DMS153 (cell line): ENCODE measurements around the gene FN3KRP.

Experiments
- DNase-seq: peaks from one replicate; lab custom pipeline; 2025; lab: John Stamatoyannopoulos, UW

Gene FN3KRP

DNA sequence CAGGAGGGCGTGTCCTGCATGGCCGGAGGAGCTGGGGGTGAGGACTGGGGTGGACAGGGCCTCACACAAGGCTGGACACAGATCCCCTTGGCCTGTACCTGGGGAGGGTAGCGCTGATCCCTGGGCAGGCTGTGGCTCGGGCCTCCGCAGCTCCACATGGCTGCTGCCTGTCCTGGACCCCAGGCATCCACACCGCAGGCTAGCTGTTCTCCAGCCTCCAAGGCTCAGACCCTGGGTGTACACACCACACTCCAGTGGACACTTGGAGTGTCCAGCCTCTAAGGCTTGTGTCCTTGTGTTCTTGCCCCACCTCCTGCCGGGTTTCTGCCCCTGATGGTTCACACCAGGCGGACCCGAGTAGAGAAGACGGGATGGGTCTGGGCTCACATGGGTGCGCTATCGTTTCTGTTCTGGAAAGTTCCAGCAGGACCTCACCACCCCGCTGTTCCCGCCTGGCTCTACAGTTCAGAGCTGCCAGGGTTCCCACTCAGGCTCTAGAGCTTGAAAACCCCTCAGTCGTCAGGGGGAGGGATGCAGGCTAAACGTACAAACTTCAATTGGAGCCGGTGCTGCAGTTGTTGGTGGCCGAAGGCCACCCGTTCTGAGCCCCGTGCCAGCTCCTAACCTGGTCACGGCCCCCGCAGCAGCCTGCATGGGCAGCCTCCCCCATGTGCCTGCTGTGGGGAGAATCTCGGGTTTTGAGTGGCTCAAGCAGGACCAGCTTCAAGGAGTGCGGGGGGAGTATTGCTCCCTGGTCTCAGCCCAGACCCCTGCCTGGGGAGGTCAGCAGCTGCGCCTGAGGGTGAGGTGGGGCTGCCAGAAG is 6.6 kb upstream of the FN3KRP start:
- DNase-seq, result no peak

DNA sequence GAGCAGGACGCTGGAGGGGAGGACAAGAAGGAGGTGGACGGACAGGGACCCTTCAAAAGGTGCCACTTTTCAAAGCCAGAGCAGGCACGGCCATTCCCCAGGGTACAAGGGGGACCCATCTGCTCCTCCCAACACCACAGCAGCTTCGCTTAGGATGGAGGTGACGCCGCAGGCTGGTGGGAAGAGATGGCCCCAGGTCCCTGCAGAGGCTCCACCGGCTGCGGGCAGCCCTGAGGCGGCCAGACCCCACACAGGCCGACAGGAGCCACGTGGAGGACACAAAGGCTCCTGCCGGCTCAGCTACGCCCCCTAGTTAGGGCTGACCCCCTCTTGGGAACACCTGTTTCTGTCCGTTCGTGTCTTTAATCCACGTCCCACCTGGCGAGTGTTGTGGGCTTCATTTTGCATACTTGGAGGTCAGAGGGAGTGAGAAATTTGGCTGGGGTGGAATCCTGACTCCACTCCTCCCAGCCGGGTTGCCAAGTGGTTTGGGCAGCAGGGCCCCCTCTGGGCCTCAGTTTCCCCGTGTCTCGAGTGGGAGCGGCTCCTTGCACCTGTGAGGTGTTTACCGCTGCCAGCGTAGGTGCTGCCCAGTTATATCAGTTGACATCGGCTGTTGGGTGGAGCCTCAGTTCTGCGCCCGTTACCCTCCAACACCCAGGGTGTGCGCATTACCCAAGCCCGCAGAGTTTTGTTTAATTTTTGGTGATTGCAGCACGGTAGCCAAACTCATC is 5.8 kb upstream of the FN3KRP start:
- no peak for DNase-seq

DNA sequence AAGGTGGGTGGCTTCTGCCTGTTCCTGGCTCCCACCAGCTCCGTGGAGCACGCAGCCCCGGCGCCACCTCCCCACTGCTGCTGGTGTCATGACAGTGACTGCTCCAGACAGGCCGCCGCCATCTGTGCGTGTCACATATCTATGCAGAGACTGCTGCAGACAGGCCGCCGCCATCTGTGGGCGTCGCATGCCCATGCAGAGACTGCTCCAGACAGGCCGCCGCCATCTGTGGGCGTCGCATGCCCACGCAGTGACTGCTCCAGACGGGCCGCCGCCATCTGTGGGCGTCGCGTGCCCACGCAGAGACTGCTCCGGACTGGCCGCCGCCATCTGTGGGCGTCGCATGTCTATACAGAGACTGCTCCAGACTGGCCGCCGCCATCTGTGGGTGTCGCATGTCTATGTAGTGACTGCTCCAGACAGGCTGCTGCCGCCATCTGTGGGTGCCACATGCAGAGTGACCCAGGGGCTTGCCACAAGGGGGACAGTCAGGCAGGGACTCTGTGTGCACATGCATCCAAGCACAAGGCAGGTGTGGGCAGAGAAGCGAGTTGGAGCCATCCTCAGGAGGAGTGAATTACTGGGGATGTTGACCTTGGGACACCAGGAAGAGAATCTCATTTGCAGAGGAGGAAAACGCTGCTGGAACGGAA is 3.3 kb upstream of the FN3KRP start:
- DNase-seq, result no peak

DNA sequence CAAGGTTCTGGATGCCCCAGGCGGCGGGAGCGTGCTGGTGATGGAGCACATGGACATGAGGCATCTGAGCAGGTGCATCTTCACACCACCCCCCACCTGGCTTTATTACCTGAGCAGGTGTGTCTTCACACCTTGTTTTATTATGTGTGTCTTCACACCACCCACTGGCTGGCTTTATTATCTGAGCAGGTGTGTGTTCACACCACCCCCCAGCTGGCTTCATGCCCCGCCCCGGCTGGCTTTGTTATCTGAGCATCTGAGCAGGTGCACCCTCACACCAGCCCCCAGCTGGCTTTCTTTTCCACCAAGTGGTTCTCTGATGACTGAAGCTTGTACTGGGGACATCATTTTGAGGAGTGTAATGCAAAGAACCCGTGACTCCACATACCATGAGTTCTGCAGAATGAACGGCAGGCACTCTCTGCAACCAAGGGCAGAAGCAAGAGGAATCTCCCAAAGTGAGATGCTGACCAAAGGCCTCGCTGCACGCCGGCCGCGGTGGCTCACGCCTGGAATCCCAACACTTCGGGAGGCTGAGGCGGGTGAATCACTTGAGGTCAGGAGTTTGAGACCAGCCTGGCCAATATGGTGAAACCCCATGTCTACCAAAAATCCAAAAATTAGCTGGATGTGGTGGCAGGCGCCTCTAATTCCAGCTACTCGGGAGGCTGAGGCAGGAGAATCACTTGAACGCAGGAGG is 2.6 kb downstream of the FN3KRP start:
- no peak for DNase-seq

DNA sequence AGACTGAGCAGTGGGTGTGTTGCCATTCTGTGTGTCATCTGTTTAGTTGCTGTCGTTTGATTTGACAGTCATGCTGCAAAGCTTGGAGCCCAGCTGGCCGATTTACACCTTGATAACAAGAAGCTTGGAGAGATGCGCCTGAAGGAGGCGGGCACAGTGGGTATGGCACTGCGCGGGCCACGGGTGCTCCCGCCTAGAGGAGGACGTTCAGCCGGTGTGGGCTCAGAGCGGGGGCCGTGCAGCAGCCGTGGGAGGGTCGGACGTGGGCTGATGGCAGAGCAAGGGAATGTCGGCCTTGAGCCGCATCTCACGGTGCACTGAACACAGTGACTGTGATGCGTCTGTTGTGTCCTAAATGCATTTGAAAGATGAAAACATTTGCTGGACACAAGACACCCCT is 3.7 kb downstream of the FN3KRP start:
- DNase-seq, result no peak

DNA sequence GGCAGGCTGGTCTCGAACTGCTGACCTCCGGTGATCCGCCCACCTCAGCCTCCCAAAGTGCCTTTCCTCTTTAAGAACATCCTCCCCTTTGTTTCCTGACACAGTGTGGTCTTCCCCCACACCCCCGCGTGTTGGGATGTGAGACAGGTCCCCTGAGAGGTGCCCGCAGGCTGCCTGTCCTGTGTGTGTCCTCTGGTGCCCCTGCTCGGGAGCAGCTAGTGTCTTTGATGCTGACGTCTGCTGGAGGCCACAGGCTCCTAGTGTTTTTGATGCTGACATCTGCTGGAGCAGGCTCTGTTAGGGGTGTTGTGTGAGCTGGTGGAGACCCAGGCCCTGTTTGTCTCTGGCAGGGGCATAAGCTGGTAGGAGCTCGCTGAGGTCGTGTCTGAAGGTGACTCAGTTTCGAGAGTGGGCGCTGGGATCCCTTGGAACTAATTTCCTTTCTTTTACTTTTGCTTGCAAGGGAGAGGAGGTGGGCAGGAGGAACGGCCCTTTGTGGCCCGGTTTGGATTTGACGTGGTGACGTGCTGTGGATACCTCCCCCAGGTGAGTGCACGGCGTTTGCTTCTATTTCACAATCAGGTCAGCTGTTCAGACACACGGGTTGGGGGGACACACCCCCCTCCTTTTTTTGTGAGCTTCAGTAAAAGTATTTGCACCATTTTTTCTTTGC is 6.0 kb downstream of the FN3KRP start:
- no peak for DNase-seq

DNA sequence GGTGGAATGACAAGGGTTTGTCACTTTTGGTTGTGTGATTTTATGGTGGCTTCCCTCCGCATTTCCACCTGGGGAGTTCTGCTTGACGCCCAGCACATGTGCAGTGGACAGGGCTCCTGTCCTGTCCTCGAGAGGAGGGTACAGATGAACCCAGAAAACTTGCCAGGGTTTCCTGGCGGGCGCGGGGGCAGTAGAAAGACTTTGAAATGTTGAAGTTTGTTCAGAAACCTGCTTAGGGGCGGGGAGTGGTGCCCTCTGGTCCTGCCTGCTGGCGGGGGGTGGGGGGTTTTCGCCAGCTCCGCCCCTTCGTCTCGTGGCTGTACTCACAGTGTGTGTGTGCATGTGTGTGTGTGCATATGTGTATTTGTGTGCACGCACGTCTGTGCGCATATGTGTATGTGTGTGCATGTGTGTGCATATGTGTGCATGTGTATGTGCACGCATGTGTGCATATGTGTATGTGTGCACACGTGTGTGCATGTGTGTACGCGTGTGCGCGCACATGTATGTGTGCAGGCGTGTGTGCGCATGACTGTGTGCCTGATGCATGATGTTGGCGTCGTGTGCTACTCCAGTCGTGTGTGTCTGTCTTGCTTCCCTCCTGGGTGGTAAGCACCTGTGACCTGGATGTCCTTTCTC is 6.8 kb downstream of the FN3KRP start:
- no peak for DNase-seq

DNA sequence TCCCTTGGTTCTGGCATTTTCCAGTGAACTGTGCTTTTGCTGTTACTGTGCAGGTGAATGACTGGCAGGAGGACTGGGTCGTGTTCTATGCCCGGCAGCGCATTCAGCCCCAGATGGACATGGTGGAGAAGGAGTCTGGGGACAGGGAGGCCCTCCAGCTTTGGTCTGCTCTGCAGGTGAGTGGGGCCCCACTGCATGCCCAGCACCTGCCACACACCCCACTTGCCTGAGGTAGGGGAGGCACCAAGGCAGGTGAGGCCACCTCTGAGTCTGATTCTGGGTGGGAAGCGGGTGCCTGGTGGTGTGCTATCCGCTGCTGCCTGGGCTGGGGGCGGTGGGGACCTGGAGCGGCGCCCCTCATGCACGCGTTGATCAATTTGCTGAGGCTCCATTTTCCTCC is 9.9 kb downstream of the FN3KRP start:
- DNase-seq, result no peak

DNA sequence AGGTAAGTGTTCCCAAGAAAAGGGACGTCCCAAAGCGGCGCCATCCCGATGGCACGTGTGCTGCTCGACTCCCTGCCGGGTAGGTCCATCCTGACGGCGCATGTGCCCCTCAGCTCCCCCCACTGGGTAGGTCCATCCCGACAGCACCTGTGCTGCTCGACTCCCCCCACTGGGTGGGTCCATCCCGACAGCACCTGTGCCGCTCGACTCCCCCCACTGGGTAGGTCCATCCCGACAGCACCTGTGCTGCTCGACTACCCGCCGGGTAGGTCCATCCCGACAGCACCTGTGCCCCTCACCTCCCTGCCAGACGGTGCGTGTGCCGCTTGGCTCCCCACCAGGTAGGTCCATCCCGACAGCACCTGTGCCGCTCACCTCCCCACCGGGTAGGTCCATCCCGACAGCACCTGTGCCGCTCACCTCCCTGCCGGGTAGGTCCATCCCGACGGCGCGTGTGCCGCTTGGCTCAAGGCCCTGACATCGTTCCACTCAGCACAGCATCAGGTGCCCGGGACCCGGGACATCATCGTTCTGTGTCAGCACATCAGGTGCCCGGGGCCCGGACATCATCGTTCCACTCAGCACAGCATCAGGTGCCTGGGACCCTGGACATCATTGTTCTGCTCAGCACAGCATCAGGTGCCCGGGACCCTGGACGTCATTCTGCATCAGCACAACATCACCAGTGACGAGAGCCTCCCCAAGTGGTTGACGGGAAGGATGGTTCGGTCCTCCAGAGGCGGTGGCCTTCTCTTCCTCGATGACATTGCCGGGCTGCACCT is 13.2 kb downstream of the FN3KRP start:
- DNase-seq, result no peak

DNA sequence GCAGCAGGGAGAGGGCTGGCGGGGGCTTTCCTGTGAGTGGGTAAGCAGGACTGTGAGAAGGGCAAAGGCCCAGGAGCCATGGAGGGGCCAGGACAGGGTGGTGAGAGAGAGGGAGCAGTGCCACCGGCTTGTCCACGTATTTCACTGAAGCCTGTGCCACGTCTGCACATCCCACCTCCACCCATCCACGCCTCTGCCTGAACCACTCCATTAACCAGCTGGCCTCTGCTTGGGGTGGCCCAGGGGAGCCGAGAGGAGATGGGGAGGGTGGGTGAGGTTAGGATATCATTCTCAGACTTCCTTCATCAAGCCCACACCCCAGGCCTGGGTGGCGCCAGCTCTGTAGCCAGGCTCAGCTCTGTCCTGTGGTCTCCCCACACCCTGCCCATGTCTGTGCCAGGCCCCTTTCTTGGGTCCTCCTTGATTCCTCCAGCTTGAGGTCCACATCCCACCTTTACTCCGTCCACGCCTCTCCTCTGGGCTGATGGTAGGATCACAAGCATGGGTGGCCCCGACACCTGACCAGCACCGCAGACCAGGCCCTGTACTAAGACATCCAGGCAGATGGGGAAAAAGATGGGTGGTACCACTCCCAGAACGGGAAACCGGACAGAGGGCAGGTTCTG is 15.7 kb downstream of the FN3KRP start:
- no peak for DNase-seq

DNA sequence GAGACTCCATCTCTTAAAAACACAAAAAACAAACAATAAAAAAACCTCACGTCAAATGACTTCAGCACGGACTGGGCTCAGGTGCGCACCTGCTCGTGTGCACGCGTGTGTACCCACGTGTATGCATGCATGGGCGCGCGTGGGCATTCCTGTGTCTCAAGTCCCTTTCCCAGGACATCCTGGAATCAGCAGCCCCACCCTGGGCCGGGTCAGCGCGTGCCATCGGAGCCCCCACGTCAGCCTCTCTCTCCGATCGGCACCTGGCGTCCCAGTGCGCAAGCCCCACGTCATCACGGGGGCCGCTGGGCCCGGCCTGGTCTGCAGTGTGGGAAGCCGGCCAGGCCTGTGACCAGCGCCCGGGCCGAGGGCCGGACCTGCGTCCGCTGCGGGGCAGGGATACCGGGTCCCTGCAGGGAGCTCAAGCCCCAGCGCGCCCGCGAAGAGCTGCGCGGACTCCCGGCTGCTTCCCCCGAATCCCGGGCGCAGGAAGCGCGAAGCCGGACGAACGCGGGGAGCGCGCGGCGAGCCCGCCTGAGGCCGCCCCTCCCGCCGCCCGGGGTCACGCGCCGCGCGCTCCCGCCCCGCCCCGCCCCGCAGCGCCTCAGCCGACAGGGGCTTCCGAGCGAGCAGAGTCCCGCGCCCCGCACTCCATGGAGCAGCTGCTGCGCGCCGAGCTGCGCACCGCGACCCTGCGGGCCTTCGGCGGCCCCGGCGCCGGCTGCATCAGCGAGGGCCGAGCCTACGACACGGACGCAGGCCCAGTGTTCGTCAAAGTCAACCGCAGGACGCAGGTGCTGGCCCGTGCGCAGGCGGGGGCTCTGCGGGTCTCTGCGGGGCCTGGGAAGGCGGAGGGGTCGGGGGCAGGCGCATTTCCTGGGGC is 18.7 kb downstream of the FN3KRP start, which contains the start of gene FN3K:
Gene FN3K, plus strand, starts transcription at position 629 of the 880 bp plus-strand sequence. Its CDS starts 22 bp downstream, at position 651.
- DNase-seq, result no peak

DNA sequence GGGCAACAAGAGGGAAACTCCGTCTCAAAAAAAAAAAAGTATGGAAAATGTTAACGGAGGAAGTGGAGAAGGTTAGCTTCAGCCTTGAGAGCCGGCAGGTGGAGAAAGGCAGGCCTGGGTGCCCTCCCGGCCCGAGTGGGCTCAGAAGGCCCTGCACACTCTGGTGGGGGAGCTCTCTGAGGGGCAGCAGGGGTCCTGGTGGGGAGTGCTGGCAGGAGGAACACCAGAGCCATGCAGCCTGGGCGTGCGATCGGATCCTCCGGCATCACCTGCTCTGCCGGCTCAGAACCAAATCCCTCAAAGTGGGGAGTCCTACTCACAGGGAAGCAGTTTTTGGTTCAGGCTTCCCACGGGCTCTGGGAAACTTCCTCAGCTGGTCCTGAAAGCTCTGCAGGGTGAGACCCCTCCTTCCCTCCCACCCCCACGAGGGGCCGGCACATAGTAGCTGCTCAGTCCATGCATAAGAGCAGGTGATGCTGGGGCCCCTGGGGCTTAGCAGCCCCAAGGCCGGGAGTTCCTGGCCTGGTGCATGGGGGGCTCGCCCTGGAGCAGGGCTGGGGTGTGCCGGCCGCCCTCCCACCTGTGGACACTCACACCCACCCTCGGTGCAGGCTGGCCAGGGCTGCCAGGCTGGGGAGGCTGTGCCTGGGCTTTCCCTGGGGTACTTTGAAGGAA is 20.1 kb downstream of the FN3KRP start:
- no peak for DNase-seq

DNA sequence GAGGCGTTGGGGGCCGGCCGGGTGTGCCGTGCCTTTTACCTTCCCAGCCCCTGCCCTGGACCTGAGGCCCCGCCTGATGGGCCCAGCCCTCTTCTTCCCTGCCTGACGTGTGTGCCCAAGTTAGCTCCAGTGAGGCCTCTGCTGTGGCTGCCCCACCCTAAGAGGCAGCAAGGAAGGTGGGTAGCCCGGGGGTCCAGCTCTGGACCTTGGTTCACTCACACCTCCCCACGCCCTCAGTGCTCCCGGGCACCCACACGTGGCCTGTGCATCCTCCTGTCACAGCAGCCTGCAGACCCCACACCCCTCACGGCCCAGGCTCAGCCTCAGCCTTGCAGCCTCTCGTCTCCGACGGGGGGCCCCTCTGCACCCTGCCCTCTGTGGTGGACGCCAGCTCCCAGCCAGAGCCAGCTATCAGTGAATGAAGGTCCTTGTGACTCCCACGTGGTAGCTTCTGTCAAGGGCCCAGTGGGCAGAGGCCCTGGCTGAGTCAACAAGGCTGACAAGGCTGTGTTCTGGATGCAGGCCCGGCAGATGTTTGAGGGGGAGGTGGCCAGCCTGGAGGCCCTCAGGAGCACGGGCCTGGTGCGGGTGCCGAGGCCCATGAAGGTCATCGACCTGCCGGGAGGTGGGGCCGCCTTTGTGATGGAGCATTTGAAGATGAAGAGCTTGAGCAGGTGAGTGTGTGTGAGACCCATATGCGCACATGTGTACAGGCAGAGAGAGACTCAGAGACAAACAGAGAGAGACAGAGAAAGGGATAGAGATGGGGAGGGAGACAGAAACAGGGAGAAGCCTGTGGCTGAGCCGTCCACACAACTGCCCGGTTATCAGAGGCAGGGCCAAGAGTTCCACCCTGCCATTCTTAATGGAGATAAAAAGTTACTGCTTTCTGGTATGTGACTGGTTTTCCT is 21.7 kb downstream of the FN3KRP start:
- no peak for DNase-seq

DNA sequence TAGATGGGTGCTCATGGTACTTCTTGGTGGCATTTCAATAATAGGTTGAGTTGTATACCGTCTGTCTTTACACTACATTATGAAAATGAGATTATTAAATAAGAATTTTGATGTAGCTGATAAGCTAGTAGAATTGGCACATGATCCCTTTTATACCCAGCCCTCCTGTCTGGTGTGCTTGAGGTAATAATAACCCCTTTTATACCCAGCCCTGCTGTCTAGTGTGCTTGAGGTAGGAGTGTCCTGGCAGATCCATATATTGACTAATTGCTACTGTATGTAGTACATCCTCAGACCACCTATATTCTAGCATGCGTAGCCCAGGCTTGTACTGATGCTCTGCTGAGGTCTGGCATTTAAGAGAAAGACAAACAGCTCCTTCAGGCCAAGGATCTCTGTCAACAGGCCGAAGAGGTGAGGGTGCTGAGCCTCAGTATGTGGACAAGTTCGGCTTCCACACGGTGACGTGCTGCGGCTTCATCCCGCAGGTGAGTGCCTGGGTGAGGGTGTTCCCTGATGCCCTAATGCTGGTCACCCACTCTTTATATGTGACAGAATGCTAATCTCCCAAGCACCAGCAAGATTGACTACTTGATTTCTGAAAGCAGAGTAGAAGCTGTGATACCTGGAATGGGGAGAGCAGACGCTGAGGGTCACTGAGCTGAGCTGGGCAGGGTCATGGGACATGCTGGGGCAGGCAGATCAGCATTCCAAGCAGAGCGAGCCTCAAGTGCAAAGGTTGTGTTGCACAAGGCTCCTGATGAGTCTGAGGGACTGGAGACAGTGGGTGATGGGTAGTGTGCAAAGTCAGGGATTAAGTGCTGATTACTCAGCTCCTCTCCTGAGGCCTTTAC is 24.6 kb downstream of the FN3KRP start:
- DNase-seq, result no peak

DNA sequence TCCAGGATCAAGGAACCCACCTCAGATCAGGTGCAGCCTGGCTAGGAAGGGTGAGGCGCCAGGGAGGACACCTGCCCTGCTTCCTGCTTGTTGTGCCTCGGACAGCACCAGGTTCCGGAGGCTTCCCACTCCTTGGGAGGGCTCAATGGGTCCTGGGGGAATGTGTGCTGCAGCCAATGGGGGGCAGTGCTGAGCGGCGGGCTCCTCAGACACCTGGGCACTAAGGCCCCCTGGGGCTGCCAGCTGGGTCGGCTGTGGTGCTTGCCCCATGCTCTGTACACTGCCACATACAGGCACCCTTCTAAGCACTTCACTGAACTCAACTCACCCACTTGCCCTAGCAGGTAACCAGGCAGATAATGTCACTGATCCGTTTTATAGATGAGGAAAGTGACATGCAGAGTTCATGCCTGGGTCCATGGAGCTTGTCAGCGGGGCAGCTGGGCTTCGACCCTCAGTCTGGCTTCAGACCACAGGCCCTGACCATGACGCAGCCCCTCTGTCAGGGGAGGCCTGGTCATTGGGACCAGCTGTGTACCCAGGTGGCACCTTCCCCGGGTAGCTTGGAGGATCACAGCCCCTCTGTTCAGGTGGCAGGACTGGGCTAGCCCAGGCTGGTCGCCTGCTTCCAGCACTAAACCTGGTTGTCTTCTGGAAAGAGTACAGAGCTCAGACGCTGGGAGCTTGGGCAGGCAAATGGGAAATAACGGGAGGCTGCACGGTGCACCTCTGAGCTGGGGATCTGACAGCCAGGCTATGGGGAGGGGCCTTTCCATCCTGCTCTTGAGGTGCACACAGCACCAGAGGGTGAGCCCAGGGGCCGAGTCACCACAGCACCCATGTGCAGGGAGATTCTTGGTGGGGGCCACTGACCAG is 27.1 kb downstream of the FN3KRP start:
- DNase-seq, result no peak
